ENCODE data around the gene IL1RAPL1.

The IL1RAPL1 gene

DNA sequence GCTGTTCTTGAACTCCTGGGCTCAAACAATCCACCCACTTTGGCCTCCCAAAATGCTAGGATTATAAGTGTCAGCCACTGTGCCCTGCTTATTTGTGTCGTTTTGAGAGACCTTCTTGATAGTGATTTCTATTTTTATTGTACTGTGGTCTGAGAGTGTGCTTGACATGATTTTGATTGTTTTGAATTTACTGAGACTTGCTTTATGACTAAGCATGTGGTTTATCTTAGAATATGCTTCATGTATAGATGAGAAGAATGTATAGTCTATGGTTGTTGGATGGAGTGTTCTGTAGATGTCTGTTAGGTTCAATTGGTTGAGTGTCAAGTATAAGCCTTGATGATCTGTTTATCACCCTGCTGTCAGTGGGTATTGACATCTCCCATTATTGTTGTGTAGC is 789.3 kb downstream of the IL1RAPL1 start:
- H3K4me3 ChIP-seq (ENCODE audit: low read depth, low read length): no peak overlapping the region
- TF ChIP-seq, protein P1, sequence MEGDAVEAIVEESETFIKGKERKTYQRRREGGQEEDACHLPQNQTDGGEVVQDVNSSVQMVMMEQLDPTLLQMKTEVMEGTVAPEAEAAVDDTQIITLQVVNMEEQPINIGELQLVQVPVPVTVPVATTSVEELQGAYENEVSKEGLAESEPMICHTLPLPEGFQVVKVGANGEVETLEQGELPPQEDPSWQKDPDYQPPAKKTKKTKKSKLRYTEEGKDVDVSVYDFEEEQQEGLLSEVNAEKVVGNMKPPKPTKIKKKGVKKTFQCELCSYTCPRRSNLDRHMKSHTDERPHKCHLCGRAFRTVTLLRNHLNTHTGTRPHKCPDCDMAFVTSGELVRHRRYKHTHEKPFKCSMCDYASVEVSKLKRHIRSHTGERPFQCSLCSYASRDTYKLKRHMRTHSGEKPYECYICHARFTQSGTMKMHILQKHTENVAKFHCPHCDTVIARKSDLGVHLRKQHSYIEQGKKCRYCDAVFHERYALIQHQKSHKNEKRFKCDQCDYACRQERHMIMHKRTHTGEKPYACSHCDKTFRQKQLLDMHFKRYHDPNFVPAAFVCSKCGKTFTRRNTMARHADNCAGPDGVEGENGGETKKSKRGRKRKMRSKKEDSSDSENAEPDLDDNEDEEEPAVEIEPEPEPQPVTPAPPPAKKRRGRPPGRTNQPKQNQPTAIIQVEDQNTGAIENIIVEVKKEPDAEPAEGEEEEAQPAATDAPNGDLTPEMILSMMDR (IDR thresholded peaks at IDR 0.05; ENCODE audit: low read depth, low read length, missing control alignments): no peak
- DNase-seq (ENCODE audit: low read depth): no peak

DNA sequence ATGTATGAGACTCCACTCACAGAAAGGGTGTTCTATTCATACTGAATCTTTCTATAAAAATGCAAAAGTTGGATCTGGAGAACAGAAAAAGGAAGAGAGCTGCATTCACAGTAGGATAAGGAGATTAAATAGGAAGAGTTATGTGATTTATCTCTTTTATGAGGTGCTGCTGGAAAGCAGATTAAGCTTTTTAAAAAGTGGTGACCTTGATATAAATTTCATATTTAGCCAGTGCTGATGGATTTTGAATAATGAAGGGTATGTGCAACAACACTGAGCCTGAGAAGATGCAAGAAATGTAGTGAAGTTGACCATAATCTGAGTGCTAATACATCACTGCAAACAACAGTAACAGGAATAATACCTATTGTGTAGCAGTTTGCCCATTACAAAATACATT is 795.6 kb downstream of the IL1RAPL1 start:
- TF ChIP-seq, protein P1 (IDR thresholded peaks at IDR 0.05; ENCODE audit: low read depth, low read length, missing control alignments): no peak
- no peak overlapping the region for H3K4me3 ChIP-seq (ENCODE audit: low read depth, low read length)
- DNase-seq (ENCODE audit: low read depth): no peak

DNA sequence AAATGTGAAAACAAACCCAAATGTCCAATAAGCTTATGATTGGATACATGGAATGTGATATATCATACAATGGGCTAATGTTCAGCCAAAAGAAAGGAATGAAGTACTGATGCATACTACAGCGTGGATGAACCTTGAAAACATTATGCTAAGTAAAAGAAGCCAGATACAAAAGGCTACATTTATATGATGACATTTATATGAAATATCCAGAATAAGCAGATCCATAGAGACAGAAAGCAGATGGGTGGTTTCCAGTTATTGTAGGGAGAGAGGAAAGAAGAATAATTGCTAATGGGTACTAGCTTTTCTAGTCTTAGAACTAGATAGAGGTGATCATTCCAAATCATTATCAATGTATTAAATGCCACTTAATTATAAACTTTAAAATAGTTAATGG is 801.3 kb downstream of the IL1RAPL1 start:
- no peak for DNase-seq (ENCODE audit: low read depth)
- H3K4me3 ChIP-seq (ENCODE audit: low read depth, low read length): no peak overlapping the region
- TF ChIP-seq, protein P1 (IDR thresholded peaks at IDR 0.05; ENCODE audit: low read depth, low read length, missing control alignments): no peak

DNA sequence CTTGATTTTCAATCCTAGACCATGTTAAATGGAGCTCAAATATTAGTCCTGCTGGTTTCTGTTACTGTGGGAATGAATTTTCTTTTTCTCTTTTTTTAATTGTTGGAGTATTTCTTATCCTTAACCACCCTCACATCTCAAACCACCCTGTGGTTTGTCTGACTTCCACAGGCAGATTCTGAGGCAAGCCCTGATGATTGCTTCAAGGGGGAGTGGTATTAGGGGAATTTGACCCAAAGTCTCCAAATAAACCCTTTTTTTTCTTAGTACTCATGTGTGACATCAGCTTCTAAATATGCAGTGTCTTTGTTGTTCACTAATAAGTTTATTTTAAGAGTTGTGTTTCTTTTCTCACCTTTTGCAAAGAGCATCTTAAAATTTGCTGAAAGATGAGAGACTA is 810.3 kb downstream of the IL1RAPL1 start:
- TF ChIP-seq, protein P1 (IDR thresholded peaks at IDR 0.05; ENCODE audit: low read depth, low read length, missing control alignments): no peak
- H3K4me3 ChIP-seq (ENCODE audit: low read depth, low read length): no peak overlapping the region
- no peak for DNase-seq (ENCODE audit: low read depth)

DNA sequence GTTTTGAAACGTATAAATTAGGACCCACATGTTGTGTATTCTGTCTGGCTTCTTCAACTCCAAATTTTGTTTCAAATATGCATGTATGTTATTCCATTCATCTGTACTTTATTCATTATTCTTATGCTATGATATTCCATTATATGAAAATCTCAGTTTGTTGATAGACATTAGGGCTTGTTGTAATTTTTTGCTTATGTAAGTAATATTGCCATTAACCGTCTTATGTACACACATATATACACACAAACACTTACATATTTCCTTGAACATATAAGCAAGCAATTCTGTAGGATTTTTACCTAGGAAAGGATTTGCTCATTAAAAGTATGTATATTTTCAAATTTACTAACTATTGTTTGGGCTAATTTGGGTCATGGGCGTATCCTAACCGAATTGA is 820.1 kb downstream of the IL1RAPL1 start:
- no peak overlapping the region for H3K4me3 ChIP-seq (ENCODE audit: low read depth, low read length)
- no peak for DNase-seq (ENCODE audit: low read depth)
- TF ChIP-seq, protein P1 (IDR thresholded peaks at IDR 0.05; ENCODE audit: low read depth, low read length, missing control alignments): no peak

DNA sequence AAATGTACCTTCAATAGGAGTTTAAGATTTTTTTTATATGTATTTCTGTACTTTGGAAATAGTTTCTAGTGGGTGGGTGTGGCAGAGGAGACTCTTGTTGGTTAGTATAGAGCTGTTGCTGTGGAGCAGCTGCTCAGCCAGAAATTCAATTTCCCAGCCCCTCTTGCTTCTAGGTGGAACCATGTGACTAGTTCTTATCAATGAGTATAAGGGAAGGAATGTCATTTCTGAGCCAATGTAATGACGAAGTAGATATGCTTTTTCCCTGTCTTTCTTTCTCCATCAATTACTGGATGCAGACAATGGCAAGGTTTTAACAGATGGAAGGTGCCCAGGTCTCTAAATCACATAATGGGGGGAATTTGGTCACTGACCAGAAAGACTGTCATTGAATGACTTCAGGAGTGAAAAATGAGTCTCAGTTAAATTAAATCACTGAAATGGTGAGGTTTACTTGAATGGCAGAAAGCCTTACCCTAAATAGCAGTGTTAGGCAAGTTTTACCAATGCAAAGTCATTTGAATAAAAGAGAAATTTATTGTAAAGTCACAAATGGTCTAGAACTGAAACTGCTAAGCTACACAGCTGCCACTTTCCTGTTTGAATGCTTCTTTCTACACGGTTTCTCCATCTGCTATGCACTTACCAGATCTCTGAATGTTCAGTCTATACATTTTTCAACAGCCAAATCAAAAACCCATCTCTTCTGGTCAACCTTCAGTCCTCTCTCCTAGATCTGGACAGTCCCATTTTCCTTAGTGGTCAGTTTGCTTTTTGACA is 832.7 kb downstream of the IL1RAPL1 start:
- DNase-seq (ENCODE audit: low read depth): no peak
- TF ChIP-seq, protein P1 (IDR thresholded peaks at IDR 0.05; ENCODE audit: low read depth, low read length, missing control alignments): no peak
- H3K4me3 ChIP-seq (ENCODE audit: low read depth, low read length): no peak overlapping the region

DNA sequence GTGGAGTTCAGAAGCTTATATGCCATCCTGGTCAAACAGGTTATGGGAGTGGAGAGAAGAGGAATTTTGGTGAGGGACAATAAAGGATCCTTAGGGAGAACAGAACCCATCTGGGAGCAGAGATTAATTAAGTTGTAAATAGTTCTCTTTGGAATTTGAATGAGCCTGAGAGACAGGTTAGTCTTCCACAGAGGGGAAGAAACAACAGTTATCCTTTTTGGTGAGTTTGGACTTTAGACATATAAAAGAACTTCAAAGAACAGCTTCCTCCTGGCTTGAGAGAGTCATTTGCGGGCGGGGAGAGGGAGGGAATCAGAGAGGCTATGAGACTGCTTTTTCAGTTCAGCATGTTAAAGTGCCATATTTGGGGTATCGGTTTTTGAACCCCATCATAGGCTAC is 834.8 kb downstream of the IL1RAPL1 start:
- TF ChIP-seq, protein P1 (IDR thresholded peaks at IDR 0.05; ENCODE audit: low read depth, low read length, missing control alignments): no peak

More for the DNA sequence above, 834.8 kb downstream of the IL1RAPL1 start:
- DNase-seq (ENCODE audit: low read depth): no peak
- no peak overlapping the region for H3K4me3 ChIP-seq (ENCODE audit: low read depth, low read length)

All from GM12864 (cell line).